ENCODE data around the gene INO80. TPM values are rescaled to one million over a fixed set of nuclear protein-coding genes. Genes with fewer than 3 reads are reported as not detected.
A peak's percentile ranks its signal among the peaks of the same experiment; 100 is the strongest.

Gene INO80
- polyA plus RNA-seq, 1 donor: 27.6 TPM

DNA sequence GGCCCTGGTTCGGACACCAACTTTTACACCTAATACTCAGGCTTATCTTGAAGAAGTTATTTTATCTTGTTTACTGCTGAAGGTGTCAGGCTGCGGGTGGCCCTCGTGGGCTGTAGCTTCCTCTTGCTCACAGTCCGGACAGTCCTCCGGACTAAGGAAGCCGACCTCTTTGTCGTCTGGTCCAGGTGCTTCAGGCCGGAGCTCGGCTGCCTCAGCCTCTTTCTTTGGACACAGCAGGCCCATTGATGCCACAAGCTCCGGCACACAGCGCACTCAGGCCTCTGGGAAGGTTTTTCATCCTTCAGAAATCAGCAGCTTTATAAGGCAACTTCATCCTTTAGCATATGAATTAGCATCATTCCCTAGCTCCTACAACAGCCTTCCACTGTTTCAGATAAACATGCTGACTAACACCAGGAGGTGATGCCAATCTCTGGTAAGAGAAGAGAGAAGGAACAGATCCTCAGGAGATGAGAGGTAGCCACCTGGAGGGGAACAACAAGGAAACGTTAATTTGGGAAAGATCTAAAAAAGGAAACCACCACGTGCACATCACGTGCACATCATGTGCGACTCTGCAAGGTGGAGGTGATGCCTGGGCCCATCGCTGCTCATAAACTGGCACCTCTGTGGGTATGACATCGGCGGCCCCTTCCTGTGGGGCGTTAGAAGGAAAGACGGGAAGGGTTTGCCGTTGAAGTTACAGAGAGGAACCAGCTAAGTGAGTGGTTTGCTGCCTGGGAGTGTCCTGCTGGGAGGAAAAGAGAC lies 167.2 kb downstream of the INO80 start:
- no peak for DNase-seq

DNA sequence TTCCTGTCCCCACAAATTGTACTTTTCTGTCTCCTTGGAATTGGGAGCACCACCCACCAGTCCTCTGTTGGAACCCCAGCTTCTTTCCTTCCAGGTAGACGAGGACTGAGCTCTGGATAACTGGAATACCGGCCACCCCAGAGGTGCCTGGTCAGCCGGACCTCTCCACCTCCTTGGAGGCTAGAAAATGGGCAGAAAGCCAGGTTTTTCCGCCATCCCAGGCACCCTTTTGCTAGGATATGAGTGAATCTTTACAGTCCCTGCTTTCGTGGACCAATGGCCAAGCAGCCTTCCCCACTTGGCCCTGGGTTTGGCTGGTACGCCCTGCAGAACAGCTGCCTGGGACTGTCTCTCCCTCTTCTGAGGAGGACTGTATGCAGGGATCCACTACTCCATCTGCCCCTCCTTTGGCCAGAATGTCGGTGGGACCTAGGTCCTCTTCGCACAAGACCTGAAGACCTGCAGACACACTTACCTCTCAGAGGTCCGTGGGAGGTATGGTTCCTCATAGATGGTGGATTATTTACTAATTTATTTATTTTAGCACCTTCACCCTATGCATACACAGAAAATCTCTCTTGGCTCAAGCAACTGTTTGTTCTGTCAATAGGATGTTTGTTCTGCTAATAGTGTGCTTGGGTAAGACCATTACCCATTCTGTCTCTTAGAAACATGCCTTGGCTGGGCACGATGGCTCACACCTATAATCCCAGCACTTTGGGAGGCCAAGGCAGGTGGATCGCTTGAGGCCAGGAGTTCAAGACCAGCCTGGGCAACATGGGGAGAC lies 171.4 kb downstream of the INO80 start:
- no peak for DNase-seq

DNA sequence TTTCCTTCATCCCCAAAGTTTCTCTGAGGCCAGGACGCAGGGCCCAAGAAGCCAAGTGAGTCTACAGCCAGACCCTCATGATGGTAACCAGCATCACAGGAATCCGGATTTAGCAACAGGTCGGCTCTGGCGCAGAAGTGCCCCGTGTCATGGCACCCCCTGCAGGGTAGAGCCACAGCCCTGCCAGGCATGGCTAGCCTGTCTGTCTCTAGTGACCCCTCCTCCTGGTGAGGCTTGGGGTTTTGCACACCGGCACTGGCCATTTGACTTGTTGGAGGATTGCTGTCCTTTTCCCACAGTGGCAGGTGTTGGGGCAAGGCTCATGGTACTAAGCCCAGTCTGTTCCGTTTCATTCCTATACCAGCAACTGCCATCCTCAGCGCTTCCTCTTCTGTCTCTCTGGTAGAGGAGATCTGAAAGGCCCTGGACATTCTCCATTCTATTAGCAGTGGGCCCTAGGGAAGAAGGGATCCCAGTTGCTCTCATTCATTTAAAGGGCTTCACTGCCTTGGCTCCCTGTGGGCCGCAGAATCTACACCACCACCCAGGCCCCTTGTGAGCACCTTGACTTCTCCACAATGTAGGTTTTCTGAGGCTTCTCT lies 172.2 kb downstream of the INO80 start:
- DNase-seq: no peak

DNA sequence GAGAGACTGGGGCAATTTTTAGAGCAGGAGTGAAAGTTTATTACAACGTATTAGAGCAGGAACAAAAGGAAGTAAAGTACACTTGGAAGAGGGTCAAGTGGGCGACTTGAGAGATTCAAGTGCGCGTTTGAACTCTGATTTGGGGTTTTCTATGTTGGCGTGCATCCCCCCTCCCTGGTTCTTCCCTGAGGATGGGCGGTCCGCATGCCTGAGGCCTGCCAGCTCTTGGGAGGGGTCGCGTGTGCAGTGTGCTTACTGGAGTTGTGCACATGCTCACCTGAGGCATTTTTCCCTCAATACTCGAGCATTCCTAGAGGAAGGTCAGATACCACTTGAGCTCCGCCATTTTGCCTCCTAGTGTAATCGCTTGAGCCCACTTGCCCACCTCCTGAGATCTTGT lies 173.2 kb downstream of the INO80 start:
- DNase-seq: no peak

DNA sequence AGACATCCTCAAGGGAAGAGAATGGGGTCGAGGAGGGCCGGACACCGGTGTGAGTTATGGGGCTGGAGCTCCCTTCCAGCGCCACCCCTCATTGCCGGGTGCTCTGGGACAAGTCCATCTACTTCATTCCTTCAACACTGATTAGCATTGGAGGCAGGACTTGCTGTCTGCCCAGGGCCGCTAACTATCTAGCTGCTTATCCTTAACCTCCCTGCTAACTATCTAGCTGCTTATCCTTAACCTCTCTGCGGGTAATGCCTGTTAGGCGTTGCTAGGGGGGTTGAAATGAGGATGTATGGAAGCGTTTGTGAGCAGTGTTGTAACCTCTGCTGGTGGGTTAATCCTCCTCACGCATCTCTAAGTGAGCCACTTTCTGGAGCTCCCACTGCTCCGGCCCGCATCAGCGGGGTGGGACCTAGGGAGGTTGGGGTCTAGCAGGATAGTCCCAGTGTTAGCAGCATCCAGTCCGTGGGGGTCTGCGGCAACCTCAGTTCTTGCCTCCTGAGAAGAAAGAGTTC lies 173.7 kb downstream of the INO80 start:
- DNase-seq: no peak

DNA sequence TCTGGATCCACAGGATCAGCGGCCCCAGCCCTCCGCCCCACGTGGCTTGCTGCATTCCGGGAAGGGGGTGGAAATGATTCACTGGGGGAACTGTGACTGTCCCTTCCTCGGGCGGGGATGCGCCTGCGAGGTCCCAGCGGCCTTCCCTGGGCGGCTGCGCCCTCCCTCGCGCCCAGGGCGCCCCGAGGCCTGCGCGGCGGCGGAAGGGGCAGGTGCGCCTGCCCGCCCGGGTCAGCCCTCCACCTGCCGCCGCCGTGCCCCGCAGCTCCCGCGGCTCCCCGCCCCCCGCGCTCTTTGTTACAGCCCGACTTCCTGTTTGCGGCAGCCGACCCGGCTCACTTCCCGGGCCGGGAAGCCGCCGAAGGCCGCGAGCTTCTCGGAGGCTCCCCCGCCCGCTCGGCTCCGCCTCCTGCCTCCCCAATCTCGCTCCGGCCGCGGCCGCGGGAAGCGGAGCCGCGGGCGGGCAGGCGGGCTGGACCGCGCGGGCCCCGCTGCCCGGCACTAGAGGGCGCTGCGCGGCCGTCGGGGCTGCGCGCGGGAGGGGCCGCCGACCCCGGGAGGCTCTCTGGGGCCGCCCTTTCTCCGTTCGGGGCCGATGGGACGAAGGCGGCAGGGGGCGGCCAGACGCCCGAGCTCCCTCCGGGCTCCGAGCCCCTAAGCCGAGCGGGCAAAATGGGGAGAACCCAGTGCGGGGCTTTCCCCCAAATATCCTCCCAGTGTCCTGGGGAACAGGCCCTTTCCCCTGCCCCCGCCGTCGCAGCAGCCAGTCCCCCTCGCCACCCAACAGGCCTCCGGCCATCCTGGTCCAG lies 174.3 kb downstream of the INO80 start:
- peak; percentile 77 for DNase-seq

DNA sequence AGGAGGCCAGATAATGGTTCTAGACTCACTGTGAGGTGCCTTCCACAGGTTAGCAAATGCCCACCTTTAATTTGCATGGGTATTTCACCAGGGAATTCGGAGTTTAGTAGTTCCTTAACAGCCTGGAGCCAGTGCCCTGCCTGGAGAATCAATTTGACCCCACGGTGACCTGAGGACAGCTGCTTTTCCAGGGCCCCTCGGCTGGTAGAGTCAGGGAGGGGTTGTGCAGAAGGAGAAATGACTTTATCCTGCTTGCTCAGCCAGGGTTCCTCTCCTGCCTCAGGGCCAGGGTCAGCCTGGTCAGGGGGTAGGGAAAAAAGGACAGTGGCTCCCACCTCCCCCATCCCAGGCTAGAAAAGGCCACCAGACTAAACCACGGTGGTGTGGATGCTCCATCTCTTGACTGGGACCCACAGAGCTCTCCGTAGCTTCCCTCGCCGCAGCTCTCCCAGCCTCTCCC lies 175.0 kb downstream of the INO80 start:
- DNase-seq: no peak

DNA sequence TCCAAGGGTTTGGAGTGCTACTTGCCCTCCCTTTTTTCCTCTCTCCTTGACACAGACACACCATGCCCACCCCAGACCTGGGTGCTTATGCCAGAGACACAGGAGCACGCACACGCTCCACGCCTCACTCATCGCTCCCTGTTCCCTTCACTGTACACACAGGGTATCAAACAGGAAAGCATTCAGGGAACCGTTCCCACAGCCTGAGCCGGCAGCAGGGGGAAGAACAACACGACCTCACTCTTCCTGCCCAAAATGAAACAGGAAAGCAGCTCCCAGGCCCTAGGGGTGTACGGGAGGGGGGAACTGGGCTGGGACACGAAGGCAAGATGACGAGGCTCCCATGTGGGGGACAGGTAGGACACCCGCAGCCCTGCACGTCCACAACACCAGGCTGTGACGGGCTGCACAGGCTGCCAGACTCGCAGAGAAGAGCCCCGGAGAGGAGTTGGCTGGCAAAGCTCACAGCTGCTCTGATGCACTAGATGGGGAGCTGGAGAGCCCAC lies 175.7 kb downstream of the INO80 start:
- DNase-seq: no peak

DNA sequence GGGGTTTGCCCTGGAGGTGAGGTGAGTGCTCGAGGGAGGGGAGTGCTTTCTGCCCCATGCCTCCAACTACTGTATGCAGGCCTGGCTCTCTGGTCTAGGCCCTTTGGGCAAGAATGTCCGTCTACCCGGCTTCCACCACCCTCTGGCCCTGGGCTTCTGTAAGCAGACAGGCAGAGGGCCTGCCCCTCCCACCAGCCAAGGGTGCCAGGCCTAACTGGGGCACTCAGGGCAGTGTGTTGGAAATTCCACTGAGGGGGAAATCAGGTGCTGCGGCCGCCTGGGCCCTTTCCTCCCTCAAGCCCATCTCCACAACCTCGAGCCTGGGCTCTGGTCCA lies 177.6 kb downstream of the INO80 start:
- DNase-seq: no peak

DNA sequence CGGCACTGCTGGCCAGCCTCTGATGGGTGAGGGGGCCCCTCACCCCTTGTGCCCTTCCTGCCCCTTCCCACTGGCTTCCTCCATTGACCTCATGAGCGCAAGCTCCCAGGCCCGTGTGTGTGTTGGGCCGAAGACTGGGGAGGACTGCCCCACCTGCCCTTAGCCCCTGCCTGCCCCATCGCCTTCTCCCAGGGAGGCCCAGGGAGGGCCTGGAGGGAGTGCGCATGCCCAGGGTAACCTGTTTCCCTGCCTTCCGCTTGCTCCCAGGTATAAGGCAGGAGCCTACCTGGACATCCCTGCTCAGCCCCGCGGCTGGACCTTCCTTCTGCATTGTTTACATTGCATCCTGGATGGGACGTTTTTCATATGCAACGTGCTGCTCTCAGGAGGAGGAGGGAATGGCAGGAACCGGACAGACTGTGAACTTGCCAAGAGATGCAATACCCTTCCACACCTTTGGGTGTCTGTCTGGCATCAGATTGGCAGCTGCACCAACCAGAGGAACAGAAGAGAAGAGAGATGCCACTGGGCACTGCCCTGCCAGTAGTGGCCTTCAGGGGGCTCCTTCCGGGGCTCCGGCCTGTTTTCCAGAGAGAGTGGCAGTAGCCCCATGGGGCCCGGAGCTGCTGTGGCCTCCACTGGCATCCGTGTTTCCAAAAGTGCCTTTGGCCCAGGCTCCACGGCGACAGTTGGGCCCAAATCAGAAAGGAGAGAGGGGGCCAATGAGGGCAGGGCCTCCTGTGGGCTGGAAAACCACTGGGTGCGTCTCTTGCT lies 178.1 kb downstream of the INO80 start:
- DNase-seq: no peak

DNA sequence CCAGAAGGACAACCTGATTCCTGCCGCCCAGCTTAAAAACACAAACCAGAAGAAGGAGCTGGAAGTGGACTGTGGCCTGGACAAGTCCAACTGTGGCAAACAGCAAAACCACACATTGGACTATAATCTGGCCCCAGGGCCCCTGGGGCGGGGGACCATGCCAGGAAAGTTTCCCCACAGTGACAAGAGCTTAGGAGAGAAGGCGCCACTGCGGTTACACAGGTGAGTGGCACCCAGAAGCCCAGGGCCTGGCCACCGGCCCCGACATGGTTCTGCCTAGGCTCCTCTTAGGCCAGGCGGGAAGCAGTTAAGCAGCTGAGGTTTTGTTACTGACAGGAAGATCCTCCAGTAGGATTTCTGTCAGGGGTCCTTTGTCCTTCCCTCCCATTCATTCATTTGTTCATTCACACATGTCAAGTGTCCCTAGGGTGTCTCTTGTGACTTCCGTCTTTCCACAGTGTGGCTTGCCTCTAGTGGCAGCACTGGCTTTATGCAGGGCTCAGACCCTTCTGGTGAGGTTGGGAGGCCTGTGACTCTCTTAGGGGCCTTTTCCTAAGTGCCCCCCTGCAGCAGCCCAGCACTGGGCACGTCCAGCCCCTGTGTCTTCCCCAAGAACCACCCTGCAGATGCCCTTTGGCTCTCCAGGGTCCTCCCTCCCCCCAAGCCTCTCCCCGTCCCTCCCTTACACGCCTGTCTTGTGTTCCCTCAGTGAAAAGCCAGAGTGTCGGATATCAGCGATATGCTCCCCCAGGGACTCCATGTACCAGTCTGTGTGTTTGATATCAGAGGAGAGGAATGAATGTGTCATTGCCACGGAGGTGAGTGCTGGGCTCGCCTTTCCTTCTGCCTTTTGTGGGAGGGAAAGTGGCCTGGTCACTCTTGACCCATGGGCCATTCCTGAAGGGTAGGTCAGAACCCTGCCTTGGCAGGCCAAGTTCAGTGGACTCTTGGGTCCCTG lies 179.1 kb downstream of the INO80 start:
- no peak for DNase-seq

DNA sequence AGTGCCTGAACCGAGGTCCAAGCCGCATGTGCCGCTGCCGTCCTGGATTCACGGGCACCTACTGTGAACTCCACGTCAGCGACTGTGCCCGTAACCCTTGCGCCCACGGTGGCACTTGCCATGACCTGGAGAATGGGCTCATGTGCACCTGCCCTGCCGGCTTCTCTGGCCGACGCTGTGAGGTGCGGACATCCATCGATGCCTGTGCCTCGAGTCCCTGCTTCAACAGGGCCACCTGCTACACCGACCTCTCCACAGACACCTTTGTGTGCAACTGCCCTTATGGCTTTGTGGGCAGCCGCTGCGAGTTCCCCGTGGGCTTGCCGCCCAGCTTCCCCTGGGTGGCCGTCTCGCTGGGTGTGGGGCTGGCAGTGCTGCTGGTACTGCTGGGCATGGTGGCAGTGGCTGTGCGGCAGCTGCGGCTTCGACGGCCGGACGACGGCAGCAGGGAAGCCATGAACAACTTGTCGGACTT lies 179.8 kb downstream of the INO80 start:
- no peak for DNase-seq

DNA sequence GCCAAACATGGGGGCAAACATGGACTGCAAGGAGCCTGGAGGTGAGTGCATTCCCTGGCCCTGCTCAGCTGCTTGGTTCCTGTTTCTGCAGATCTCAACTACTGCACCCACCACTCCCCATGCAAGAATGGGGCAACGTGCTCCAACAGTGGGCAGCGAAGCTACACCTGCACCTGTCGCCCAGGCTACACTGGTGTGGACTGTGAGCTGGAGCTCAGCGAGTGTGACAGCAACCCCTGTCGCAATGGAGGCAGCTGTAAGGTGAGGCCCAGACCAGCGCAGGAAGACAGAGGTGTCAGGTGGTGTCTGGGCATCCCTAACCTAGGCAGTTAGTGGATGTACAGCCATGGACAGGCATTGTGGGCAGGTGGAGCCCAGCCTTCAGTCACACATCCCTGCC lies 181.6 kb downstream of the INO80 start:
- no peak for DNase-seq

DNA sequence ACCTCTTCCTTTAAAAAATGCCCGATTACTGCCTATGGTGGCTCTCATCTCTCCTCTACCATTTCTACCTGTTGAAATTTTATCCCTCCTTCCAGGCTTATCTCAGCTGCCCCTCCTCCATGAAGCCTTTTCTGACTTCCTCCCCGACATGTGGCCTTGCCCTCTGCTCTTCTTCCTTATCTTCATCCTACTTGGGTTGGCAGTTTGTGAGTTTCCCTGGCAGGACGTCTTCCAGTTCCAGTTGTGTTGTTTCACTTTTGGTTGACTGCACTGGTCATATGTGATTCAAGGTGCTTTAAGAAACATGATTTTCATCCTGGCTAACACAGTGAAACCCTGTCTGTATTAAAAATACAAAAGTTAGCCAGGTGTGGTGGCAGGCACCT lies 182.6 kb downstream of the INO80 start:
- no peak for DNase-seq

DNA sequence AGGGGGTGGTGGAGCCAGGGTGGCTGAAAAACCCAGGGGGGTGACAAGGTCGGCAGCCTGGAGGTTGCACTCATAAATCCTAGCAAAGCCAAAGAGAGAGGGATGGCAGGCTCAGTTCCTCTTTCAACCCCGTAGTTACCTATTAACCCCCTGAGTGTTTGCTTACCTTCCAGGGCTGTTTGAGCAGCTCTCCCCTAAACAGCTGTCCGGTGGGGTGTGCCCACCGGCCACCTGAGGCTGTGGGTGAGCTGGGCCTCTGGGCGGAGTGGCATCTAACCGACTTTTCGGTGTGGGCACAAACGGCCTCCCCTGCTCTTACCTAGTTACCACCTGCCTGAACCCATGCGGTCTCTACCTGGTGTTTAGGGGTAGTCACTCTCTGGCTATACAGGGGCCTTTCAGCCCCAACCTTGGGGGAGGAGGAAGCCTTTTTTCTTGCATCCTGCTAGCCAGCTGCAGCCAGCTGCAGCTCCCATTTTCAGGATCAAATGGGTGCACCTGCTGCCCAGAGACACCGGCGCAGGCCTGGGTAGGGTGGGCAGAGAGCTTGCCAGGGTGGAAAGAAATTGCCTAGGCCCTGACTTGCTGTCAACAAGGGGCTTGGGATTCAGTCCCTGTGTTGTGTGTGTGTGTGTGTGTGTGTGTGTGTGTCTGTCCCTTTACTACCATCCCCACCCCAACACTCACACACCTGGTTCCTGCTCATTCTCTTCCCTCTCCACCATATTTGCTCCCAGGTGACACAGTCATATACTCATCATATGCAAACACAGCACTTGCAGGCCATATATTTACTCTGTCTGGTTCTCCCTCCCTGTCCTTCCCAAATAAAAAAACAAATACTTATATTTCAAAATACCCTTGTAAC lies 183.2 kb downstream of the INO80 start:
- DNase-seq: no peak

DNA sequence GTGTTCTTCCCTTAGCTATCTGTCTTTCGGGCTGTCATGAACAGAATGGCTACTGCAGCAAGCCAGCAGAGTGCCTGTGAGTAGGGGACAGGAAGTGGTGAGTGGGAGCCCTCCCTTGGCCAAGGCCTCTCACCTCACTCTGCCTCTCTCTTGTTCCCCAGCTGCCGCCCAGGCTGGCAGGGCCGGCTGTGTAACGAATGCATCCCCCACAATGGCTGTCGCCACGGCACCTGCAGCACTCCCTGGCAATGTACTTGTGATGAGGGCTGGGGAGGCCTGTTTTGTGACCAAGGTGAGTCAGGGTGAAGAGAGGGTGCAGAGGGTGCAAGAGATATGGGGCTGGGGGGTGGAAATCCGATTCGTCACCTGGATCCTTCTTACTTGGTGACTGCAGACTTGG lies 183.9 kb downstream of the INO80 start:
- DNase-seq: no peak

DNA sequence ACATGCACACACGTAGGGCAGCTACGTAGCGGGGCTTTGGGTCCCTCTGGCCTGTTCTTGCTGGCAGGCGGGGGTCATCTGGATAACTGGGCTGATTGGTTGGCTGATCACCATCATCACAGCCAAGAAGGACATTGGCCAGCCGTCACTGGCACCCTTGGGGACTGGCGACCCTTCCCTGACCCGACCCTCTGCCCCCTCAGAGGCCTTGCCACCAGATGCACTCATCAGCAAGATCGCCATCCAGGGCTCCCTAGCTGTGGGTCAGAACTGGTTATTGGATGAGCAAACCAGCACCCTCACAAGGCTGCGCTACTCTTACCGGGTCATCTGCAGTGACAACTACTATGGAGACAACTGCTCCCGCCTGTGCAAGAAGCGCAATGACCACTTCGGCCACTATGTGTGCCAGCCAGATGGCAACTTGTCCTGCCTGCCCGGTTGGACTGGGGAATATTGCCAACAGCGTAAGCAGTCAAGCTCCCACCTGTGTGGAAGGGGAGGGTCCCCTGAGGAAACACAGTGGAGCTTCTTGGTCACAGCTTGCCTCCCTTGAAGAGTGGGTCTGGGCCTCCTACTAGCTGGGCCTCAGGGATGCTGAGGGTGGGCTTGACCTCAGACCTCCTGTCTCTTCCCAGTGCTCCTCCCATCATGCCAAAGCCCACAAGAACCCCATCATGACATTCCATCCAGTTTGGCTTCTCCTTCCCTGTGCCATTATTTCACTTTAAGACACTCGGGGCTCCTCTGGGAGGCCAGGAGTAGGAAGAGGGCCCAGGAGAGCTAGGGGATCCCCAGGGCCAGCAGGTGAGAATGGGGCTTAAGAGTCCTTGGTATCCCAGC lies 184.6 kb downstream of the INO80 start:
- DNase-seq: no peak

Data from left kidney (tissue), 2 donors.